ENCODE measurements around the gene PDK1.

The PDK1 gene

GRCh38 chr2:172629586-172629985, 73.7 kb downstream of the PDK1 start:
- no peaks in the 10 kb centered on the region for H3K4me1 ChIP-seq (ENCODE audit: control insufficient read depth in 2 of 2, insufficient read depth in 2 of 2, low read length in 2 of 2)
- no peak overlapping the region for H3K4me3 ChIP-seq (ENCODE audit: low read length in 2 of 2)
- H3K36me3 ChIP-seq (ENCODE audit: control insufficient read depth in 2 of 2, insufficient read depth in 2 of 2, low read length in 2 of 2), result no peaks in the 10 kb centered on the region
- no peaks in the 10 kb centered on the region for H3K27me3 ChIP-seq (ENCODE audit: control insufficient read depth in 2 of 2, insufficient read depth in 2 of 2, low read length in 2 of 2)
- H3K9me3 ChIP-seq (ENCODE audit: control insufficient read depth in 2 of 2, low read length in 2 of 2), result no peaks in the 10 kb centered on the region
- no peak overlapping the region for H3K27ac ChIP-seq (ENCODE audit: low read depth in 2 of 2, low read length in 2 of 2)
- H3K9ac ChIP-seq (ENCODE audit: low read depth in 1 of 2, low read length in 2 of 2), result no peak overlapping the region

DNA sequence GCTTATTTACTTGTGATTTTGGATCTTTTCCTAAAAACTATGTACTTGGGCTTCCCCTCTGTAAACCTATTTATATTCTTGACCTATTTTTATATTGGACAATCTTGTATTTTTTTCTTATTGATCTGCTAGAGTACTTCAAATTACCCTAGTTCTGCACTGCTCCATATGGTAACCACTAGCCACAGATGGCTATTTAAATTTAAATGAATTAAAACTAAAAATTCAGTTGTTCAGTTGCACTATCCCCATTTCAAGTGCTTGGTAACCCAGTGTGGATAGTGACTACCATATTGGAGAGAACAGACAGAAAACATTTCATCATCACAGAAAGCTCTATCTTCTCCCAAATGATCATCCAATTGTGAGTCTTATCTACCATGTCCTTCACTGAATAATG, 74.3 kb downstream of the PDK1 start:
- no peaks in the 10 kb centered on the region for H3K9me3 ChIP-seq (ENCODE audit: control insufficient read depth in 2 of 2, low read length in 2 of 2)
- H3K36me3 ChIP-seq (ENCODE audit: control insufficient read depth in 2 of 2, insufficient read depth in 2 of 2, low read length in 2 of 2), result no peaks in the 10 kb centered on the region
- no peaks in the 10 kb centered on the region for H3K27me3 ChIP-seq (ENCODE audit: control insufficient read depth in 2 of 2, insufficient read depth in 2 of 2, low read length in 2 of 2)
- no peak overlapping the region for H3K4me3 ChIP-seq (ENCODE audit: low read length in 2 of 2)
- H3K4me1 ChIP-seq (ENCODE audit: control insufficient read depth in 2 of 2, insufficient read depth in 2 of 2, low read length in 2 of 2), result no peaks in the 10 kb centered on the region
- no peak overlapping the region for H3K9ac ChIP-seq (ENCODE audit: low read depth in 1 of 2, low read length in 2 of 2)
- H3K27ac ChIP-seq (ENCODE audit: low read depth in 2 of 2, low read length in 2 of 2), result no peak overlapping the region

DNA sequence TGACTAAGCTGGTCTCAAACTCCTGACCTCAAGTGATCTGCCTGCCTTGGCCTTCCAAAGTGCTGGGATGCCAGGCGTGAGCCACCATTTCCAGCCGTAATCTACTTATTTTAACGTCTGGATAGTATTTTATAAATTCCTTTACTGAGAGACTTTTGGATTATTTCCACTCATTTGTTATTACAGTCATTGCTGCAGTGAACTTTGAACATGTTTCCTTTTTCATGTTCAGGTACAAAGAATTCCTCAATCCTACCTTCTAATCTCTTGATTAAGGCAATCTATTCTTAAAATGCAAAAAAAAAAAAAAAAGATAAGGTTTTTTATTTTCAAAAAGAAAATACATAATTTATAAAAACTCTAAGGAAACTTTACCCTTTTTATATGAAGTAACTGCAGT, 78.6 kb downstream of the PDK1 start:
- no peaks in the 10 kb centered on the region for H3K9me3 ChIP-seq (ENCODE audit: control insufficient read depth in 2 of 2, low read length in 2 of 2)
- H3K36me3 ChIP-seq (ENCODE audit: control insufficient read depth in 2 of 2, insufficient read depth in 2 of 2, low read length in 2 of 2), result no peaks in the 10 kb centered on the region
- H3K4me3 ChIP-seq (ENCODE audit: low read length in 2 of 2), result no peak overlapping the region
- H3K4me1 ChIP-seq (ENCODE audit: control insufficient read depth in 2 of 2, insufficient read depth in 2 of 2, low read length in 2 of 2), result no peaks in the 10 kb centered on the region
- no peaks in the 10 kb centered on the region for H3K27me3 ChIP-seq (ENCODE audit: control insufficient read depth in 2 of 2, insufficient read depth in 2 of 2, low read length in 2 of 2)
- H3K27ac ChIP-seq (ENCODE audit: low read depth in 2 of 2, low read length in 2 of 2), result no peak overlapping the region
- H3K9ac ChIP-seq (ENCODE audit: low read depth in 1 of 2, low read length in 2 of 2), result no peak overlapping the region

DNA sequence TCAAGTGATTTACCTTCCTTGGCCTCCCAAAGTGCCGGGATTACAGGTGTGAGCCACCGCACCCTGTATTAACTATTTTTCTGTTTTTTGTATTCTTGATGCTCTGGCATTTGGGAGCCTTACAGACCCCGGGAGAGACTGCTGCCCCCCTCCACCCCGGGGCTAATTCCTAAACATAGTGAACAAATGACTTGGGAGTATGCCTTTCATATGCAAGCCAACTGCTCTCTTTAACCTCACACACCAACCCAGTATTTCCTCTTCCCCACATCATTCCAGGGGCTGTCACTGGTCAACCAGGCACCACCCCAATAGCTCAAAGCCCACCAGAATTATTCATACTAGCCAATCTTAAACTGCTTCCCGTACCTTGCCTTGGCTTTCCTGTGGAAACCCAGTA, 79.7 kb downstream of the PDK1 start:
- H3K9me3 ChIP-seq (ENCODE audit: control insufficient read depth in 2 of 2, low read length in 2 of 2), result no peaks in the 10 kb centered on the region
- no peak overlapping the region for H3K4me3 ChIP-seq (ENCODE audit: low read length in 2 of 2)
- no peak overlapping the region for H3K27ac ChIP-seq (ENCODE audit: low read depth in 2 of 2, low read length in 2 of 2)
- H3K9ac ChIP-seq (ENCODE audit: low read depth in 1 of 2, low read length in 2 of 2), result no peak overlapping the region
- no peaks in the 10 kb centered on the region for H3K36me3 ChIP-seq (ENCODE audit: control insufficient read depth in 2 of 2, insufficient read depth in 2 of 2, low read length in 2 of 2)
- no peaks in the 10 kb centered on the region for H3K27me3 ChIP-seq (ENCODE audit: control insufficient read depth in 2 of 2, insufficient read depth in 2 of 2, low read length in 2 of 2)
- no peaks in the 10 kb centered on the region for H3K4me1 ChIP-seq (ENCODE audit: control insufficient read depth in 2 of 2, insufficient read depth in 2 of 2, low read length in 2 of 2)

DNA sequence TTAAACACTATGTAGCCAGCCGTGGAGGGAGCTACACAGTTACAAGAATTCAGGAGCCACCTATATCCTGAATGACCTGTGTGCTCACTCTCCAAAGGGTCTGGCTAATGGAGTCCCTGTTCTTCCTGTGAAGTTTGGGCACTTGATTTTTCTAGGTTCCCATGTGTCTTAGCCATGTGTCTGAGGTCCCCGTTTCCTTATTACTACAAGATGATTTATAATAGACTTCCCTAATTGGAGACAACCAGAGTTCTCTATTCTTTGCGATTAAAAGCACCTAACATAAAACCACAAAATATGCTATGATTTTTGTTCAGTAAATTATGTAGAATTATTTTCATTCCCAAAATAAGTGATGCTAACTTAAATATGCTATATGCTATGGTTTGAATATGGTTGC, 83.4 kb downstream of the PDK1 start:
- Histone ChIP-seq H3K9me3 (ENCODE audit: control insufficient read depth in 2 of 2, low read length in 2 of 2) (no peaks in the 10 kb centered on the region), H3K4me1 (ENCODE audit: control insufficient read depth in 2 of 2, insufficient read depth in 2 of 2, low read length in 2 of 2) (no peaks in the 10 kb centered on the region), H3K27me3 (ENCODE audit: control insufficient read depth in 2 of 2, insufficient read depth in 2 of 2, low read length in 2 of 2) (no peaks in the 10 kb centered on the region), H3K4me3 (ENCODE audit: low read length in 2 of 2) (no peak overlapping the region), H3K27ac (ENCODE audit: low read depth in 2 of 2, low read length in 2 of 2) (no peak overlapping the region), H3K36me3 (ENCODE audit: control insufficient read depth in 2 of 2, insufficient read depth in 2 of 2, low read length in 2 of 2) (no peaks in the 10 kb centered on the region), H3K9ac (ENCODE audit: low read depth in 1 of 2, low read length in 2 of 2) (no peak overlapping the region)

- Histone ChIP-seq H3K4me1 (ENCODE audit: control insufficient read depth in 2 of 2, insufficient read depth in 2 of 2, low read length in 2 of 2) (no peaks in the 10 kb centered on the region), H3K9me3 (ENCODE audit: control insufficient read depth in 2 of 2, low read length in 2 of 2) (no peaks in the 10 kb centered on the region), H3K4me3 (ENCODE audit: low read length in 2 of 2) (no peak overlapping the region), H3K27me3 (ENCODE audit: control insufficient read depth in 2 of 2, insufficient read depth in 2 of 2, low read length in 2 of 2) (no peaks in the 10 kb centered on the region), H3K36me3 (ENCODE audit: control insufficient read depth in 2 of 2, insufficient read depth in 2 of 2, low read length in 2 of 2) (no peaks in the 10 kb centered on the region), H3K27ac (ENCODE audit: low read depth in 2 of 2, low read length in 2 of 2) (no peak overlapping the region), H3K9ac (ENCODE audit: low read depth in 1 of 2, low read length in 2 of 2) (no peak overlapping the region)
These were observed 83.9 kb downstream of the PDK1 start for GRCh38 chr2:172639823-172640222.

- Histone ChIP-seq H3K27me3 (ENCODE audit: control insufficient read depth in 2 of 2, insufficient read depth in 2 of 2, low read length in 2 of 2) (no peaks in the 10 kb centered on the region), H3K27ac (ENCODE audit: low read depth in 2 of 2, low read length in 2 of 2) (no peak overlapping the region), H3K36me3 (ENCODE audit: control insufficient read depth in 2 of 2, insufficient read depth in 2 of 2, low read length in 2 of 2) (no peaks in the 10 kb centered on the region), H3K9ac (ENCODE audit: low read depth in 1 of 2, low read length in 2 of 2) (no peak overlapping the region), H3K9me3 (ENCODE audit: control insufficient read depth in 2 of 2, low read length in 2 of 2) (no peaks in the 10 kb centered on the region), H3K4me3 (ENCODE audit: low read length in 2 of 2) (no peak overlapping the region), H3K4me1 (ENCODE audit: control insufficient read depth in 2 of 2, insufficient read depth in 2 of 2, low read length in 2 of 2) (no peaks in the 10 kb centered on the region)
These were observed 84.5 kb downstream of the PDK1 start for GRCh38 chr2:172640389-172640788.

DNA sequence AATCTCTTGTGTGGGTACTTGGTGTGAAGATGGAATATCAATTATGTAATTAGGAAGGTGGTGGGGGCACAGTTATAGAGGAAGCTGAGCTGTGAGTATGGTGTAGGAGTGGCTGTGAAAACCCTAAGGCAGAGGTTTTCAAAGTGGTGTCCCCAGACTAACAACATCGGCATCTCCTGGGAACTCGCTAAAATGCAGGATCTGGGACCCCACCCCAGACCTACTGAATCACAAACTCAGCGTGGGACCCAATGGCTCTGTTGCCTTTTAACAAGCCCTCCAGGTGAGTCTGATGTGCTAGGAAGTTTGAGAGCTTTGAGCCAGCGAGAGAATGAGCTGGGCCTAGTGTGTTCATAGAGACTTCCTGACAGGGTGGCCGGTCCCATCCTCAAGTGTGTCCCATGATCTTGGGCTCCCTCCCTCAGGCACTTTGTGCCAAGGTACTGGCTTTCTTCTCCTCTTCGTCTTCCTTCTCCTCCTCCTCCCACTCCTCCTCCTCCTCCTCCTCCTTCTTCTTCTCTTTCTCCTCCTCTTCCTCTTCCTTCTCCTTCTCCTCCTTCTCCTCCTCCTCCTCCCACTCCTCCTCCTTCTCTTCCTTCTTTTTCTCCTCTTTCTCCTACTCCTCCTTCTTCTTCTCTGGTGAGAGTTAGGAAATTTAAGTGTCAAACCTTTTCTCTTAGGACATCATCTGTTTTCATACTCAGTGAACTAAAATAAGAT, 86.6 kb downstream of the PDK1 start:
- Histone ChIP-seq H3K4me3 (ENCODE audit: low read length in 2 of 2) (no peak overlapping the region), H3K9ac (ENCODE audit: low read depth in 1 of 2, low read length in 2 of 2) (no peak overlapping the region), H3K36me3 (ENCODE audit: control insufficient read depth in 2 of 2, insufficient read depth in 2 of 2, low read length in 2 of 2) (no peaks in the 10 kb centered on the region), H3K9me3 (ENCODE audit: control insufficient read depth in 2 of 2, low read length in 2 of 2) (no peaks in the 10 kb centered on the region), H3K27ac (ENCODE audit: low read depth in 2 of 2, low read length in 2 of 2) (no peak overlapping the region), H3K4me1 (ENCODE audit: control insufficient read depth in 2 of 2, insufficient read depth in 2 of 2, low read length in 2 of 2) (no peaks in the 10 kb centered on the region), H3K27me3 (ENCODE audit: control insufficient read depth in 2 of 2, insufficient read depth in 2 of 2, low read length in 2 of 2) (no peaks in the 10 kb centered on the region)

GRCh38 chr2:172643142-172643541, 87.3 kb downstream of the PDK1 start:
- Histone ChIP-seq H3K9ac (ENCODE audit: low read depth in 1 of 2, low read length in 2 of 2) (no peak overlapping the region), H3K9me3 (ENCODE audit: control insufficient read depth in 2 of 2, low read length in 2 of 2) (no peaks in the 10 kb centered on the region), H3K27ac (ENCODE audit: low read depth in 2 of 2, low read length in 2 of 2) (no peak overlapping the region), H3K27me3 (ENCODE audit: control insufficient read depth in 2 of 2, insufficient read depth in 2 of 2, low read length in 2 of 2) (no peaks in the 10 kb centered on the region), H3K4me1 (ENCODE audit: control insufficient read depth in 2 of 2, insufficient read depth in 2 of 2, low read length in 2 of 2) (no peaks in the 10 kb centered on the region), H3K36me3 (ENCODE audit: control insufficient read depth in 2 of 2, insufficient read depth in 2 of 2, low read length in 2 of 2) (no peaks in the 10 kb centered on the region), H3K4me3 (ENCODE audit: low read length in 2 of 2) (no peak overlapping the region)

GRCh38 chr2:172647439-172647838, 91.5 kb downstream of the PDK1 start:
- Histone ChIP-seq H3K9ac (ENCODE audit: low read depth in 1 of 2, low read length in 2 of 2) (no peak overlapping the region), H3K27ac (ENCODE audit: low read depth in 2 of 2, low read length in 2 of 2) (no peak overlapping the region), H3K36me3 (ENCODE audit: control insufficient read depth in 2 of 2, insufficient read depth in 2 of 2, low read length in 2 of 2) (no peaks in the 10 kb centered on the region), H3K9me3 (ENCODE audit: control insufficient read depth in 2 of 2, low read length in 2 of 2) (no peaks in the 10 kb centered on the region), H3K27me3 (ENCODE audit: control insufficient read depth in 2 of 2, insufficient read depth in 2 of 2, low read length in 2 of 2) (no peaks in the 10 kb centered on the region), H3K4me3 (ENCODE audit: low read length in 2 of 2) (no peak overlapping the region), H3K4me1 (ENCODE audit: control insufficient read depth in 2 of 2, insufficient read depth in 2 of 2, low read length in 2 of 2) (no peaks in the 10 kb centered on the region)
